Activated gamma-delta T cell treated with anti-CD3 and anti-CD28 coated beads, Interleukin-2, amount 50 U/mL, for 16 hours (primary cell): ENCODE measurements around the gene CNTD1.

Source experiments
- DNase-seq: peaks from one replicate; pipeline ENCODE4 v3.0.0-alpha.2; 2020; ENCODE audit warnings: low read depth

CNTD1 gene

GRCh38 chr17:42803074-42803883 is 4.6 kb downstream of the CNTD1 start:
- no peak for DNase-seq

GRCh38 chr17:42804918-42805367 is 6.3 kb downstream of the CNTD1 start:
- DNase-seq = no peak

- no peak for DNase-seq
These were observed 7.6 kb downstream of the CNTD1 start for GRCh38 chr17:42806249-42806648.

GRCh38 chr17:42809250-42809649 is 10.6 kb downstream of the CNTD1 start:
- no peak for DNase-seq

GRCh38 chr17:42814633-42815399 is 16.2 kb downstream of the CNTD1 start:
- DNase-seq = no peak

GRCh38 chr17:42817866-42818265 is 19.2 kb downstream of the CNTD1 start:
- no peak for DNase-seq

- DNase-seq = no peak
These were observed 19.7 kb downstream of the CNTD1 start for GRCh38 chr17:42818379-42818778.

- DNase-seq = peak; percentile 46
These were observed 21.4 kb downstream of the CNTD1 start for GRCh38 chr17:42819939-42820535.

GRCh38 chr17:42821176-42821575 is 22.5 kb downstream of the CNTD1 start:
- no peak for DNase-seq

- DNase-seq = no peak
These were observed 28.8 kb downstream of the CNTD1 start for GRCh38 chr17:42827472-42827871.

GRCh38 chr17:42830971-42831370 is 32.3 kb downstream of the CNTD1 start:
- DNase-seq = no peak

- DNase-seq = no peak
These were observed 33.7 kb downstream of the CNTD1 start for GRCh38 chr17:42832213-42832933.

- peak; percentile 81 for DNase-seq
These were observed 34.5 kb downstream of the CNTD1 start, which contains the start of gene PSME3 for GRCh38 chr17:42832934-42833766. TSS of gene PSME3 (plus strand) at chr17:42833397. CDS start at chr17:42833632, 235 bp downstream.

GRCh38 chr17:42833767-42834422 is 35.2 kb downstream of the CNTD1 start:
- no peak for DNase-seq

- DNase-seq = no peak
These were observed 37.1 kb downstream of the CNTD1 start for GRCh38 chr17:42835732-42836131.

GRCh38 chr17:42841975-42842685 is 43.5 kb downstream of the CNTD1 start:
- DNase-seq = no peak

- DNase-seq = no peak
These were observed 44.8 kb downstream of the CNTD1 start for GRCh38 chr17:42843358-42843934.

- DNase-seq = no peak
These were observed 45.6 kb downstream of the CNTD1 start, which contains the start of gene AOC2 for GRCh38 chr17:42844271-42844670. TSS of gene AOC2 (plus strand) at chr17:42844580. CDS start at chr17:42844627, 47 bp downstream.
